Measurements from ENCODE around the gene ABI3BP. TPM values are rescaled to one million over a fixed set of nuclear protein-coding genes. Genes with fewer than 3 reads are reported as not detected.

Gene ABI3BP
- total RNA-seq, 4 donors from 2014 or later, result 12.3 to 57.8 (median 22.0) TPM

DNA sequence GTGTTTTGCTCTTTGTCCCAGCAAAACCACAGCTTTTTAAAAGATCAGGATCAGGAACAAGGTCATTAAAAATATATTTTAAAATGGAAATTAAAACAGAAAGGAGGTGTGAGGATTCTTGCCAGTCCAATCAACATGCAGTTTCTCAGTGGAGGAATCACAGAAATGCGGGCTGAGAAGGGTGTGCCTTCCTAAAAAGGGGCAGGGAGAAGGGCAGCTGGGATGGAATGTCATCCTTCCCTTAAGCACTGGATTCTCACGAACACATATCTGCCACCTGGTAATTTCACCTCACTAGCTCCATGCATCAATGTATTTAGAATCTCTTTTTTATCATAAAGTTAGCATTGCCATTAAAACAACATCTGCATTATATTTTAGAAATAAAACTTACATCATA is 21.4 kb downstream of the ABI3BP start:
- intact Hi-C loops (cut with DNase I; ENCODE audit: low total_unique reads), result no loop called here
- DNase-seq (ENCODE audit: low spot score in 2 of 2), result no peak

DNA sequence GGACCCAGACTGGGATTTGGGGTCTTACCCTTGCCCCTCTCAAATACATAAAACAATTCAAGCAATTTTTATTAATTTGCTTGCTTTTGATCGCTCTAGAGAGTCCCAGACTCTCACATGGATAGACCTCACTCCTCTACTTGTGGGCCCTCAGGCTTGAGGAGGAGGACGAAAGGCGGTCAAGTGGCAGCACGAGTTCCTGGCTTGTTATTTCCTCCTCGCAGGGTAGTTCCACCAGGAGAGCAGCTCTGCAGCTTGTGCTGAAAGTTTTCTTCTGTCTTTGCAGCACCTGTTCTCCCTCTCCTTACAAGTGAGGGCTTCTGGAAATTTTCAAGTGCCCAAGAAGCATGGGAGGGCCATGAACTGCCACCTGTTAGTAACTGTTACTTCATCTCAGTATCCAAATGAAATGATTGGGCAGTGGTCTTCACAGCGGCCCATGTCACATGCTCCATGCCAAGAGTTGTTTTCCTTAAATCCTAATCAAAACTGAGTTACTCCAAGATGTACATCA is 22.7 kb downstream of the ABI3BP start:
- intact Hi-C loops (cut with DNase I; ENCODE audit: low total_unique reads), result no loop called here
- no peak overlapping the region for H3K4me3 ChIP-seq (ENCODE audit: low read depth, poor library complexity, severe bottlenecking)
- no peak for DNase-seq (ENCODE audit: low spot score in 2 of 2)
- 92 to 96% methylated on average over 3 to 6 of the region's 6 CpGs for WGBS, 2 donors
- TF ChIP-seq, protein P1, sequence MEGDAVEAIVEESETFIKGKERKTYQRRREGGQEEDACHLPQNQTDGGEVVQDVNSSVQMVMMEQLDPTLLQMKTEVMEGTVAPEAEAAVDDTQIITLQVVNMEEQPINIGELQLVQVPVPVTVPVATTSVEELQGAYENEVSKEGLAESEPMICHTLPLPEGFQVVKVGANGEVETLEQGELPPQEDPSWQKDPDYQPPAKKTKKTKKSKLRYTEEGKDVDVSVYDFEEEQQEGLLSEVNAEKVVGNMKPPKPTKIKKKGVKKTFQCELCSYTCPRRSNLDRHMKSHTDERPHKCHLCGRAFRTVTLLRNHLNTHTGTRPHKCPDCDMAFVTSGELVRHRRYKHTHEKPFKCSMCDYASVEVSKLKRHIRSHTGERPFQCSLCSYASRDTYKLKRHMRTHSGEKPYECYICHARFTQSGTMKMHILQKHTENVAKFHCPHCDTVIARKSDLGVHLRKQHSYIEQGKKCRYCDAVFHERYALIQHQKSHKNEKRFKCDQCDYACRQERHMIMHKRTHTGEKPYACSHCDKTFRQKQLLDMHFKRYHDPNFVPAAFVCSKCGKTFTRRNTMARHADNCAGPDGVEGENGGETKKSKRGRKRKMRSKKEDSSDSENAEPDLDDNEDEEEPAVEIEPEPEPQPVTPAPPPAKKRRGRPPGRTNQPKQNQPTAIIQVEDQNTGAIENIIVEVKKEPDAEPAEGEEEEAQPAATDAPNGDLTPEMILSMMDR (IDR thresholded peaks at IDR 0.05), result no peak
- no peak for TF ChIP-seq POLR2A (IDR thresholded peaks at IDR 0.05)

More for the DNA sequence above, 21.4 kb downstream of the ABI3BP start:
- H3K4me3 ChIP-seq (ENCODE audit: low read depth, poor library complexity, severe bottlenecking), result no peak overlapping the region
- 36 to 43% methylated on average over 2 of the region's 2 CpGs for WGBS, 2 donors
- TF ChIP-seq, protein P1 (IDR thresholded peaks at IDR 0.05), result no peak
- TF ChIP-seq POLR2A (IDR thresholded peaks at IDR 0.05), result no peak

DNA sequence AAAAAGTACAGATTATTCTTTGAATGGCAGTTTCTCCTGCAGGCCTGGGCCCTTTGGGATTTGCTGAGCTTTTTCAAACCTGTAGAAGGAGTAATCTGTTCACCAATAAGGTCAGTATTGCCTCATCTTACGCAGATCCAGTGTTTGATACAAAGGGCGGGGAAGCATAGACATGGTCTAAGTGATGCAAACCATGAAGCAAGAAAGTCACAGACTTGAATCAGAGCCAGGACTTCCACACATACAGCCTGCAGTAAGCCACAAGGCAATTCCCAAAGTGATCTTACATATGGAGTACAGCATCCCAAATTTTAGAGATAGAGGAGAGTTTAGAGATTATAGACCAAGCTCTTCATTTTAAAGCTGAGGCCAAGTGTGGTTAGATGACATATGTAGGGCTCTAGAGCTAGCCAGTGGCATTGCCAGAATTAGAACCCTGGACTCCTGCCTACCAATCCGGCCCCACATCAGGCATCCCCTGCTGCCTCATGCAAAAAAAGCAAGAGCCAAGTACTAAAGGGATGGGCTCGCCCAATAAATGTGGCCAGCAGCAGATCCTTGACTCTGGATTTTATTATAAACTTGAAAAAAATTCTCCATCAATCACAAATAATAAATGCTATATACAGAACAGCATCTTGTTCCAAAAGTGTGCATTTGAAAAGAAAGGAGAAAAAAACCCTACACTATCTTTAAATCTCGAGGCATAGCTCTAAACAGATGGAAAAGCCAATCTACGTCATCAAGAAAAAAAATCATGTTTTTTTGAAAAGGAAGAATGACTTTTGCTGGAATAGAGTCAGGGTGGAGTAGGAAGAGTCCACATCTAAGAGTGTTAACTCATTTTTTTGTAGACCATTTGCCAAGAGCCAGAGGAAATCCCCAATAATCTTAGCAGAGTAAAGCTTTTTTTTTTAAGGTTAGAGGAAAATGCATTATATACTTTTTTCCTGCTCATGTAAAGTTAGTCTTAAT is 24.0 kb downstream of the ABI3BP start:
- peak in 1 of 2 donors; percentile 52 for DNase-seq (ENCODE audit: low spot score in 2 of 2)
- 39 to 46% methylated on average over 6 of the region's 6 CpGs for WGBS, 2 donors
- intact Hi-C loops (cut with DNase I; ENCODE audit: low total_unique reads), result no loop called here
- TF ChIP-seq POLR2A (IDR thresholded peaks at IDR 0.05), result no peak
- TF ChIP-seq, protein P1 (IDR thresholded peaks at IDR 0.05), result no peak
- no peak overlapping the region for H3K4me3 ChIP-seq (ENCODE audit: low read depth, poor library complexity, severe bottlenecking)

DNA sequence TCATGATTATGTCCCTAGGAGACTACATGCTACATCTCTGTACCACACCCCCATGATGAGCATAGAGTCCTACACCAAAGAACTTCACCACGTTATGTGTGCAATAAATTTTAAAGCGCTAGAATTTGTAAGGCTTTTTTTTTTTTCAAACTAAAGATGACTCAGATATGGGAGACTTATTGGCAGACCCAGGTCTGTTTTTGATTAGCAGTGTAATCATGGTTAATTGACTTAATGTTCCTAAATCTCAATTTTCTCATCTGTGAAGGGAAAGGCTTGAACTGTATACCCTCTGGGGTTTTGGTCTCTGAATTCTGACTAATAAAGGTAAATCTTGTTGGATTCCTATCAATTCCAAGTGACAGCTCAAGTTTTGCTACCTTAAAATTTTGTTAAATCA is 26.4 kb downstream of the ABI3BP start:
- no peak overlapping the region for H3K4me3 ChIP-seq (ENCODE audit: low read depth, poor library complexity, severe bottlenecking)
- WGBS, 2 donors, result 36 to 45% methylated on average over 2 of the region's 2 CpGs
- intact Hi-C loops (cut with DNase I; ENCODE audit: low total_unique reads), result no loop called here
- DNase-seq (ENCODE audit: low spot score in 2 of 2), result no peak
- TF ChIP-seq, protein P1 (IDR thresholded peaks at IDR 0.05), result no peak
- TF ChIP-seq POLR2A (IDR thresholded peaks at IDR 0.05), result no peak

DNA sequence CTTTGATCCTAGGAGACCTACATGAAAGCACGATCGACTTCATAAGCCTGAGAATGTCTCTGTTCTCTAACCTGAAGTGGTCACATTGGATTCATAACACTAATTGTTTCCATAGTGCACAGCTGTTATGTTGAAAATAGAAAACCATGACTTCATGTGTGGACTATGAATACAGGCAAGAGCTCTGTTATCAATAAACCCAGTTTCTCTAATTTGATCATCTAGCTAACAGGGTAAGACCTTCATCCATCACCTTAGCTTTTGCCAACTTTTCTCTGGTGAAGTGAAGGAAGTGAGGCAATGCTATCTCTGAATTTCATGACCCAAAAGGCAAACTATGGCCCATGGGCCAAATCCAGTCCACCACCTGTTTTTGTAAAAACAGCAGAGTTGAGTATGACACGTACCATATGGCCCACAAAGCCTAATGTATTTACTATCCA is 27.2 kb downstream of the ABI3BP start:
- no peak for DNase-seq (ENCODE audit: low spot score in 2 of 2)
- 70 to 77% methylated on average over 3 of the region's 3 CpGs for WGBS, 2 donors
- intact Hi-C loops (cut with DNase I; ENCODE audit: low total_unique reads), result no loop called here
- no peak for TF ChIP-seq POLR2A (IDR thresholded peaks at IDR 0.05)
- TF ChIP-seq, protein P1 (IDR thresholded peaks at IDR 0.05), result no peak
- no peak overlapping the region for H3K4me3 ChIP-seq (ENCODE audit: low read depth, poor library complexity, severe bottlenecking)
